Measurements from ENCODE around the gene LRRC15.

The LRRC15 gene

DNA sequence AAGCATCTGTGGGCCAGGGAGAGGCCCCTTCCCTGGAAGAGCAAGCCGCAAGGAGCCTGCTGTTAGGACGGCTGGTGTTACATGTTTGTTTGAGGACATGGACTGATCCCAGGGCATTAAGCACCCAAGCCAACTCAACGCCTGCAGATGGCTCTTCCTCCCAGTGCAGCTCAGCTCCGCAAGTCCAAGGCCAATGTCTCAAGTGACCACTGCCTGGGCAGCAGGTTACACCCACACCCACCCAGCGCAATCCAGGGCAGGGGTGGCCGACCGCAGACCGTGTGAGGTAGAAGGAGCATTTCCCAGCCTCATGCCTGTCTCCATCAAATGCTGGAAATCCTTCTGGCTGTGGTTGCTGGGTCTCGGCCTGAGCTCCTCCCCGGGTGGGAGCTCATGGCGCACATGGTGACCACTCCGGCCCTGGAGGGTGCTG, 15.0 kb upstream of the LRRC15 start:
- no peak for DNase-seq

DNA sequence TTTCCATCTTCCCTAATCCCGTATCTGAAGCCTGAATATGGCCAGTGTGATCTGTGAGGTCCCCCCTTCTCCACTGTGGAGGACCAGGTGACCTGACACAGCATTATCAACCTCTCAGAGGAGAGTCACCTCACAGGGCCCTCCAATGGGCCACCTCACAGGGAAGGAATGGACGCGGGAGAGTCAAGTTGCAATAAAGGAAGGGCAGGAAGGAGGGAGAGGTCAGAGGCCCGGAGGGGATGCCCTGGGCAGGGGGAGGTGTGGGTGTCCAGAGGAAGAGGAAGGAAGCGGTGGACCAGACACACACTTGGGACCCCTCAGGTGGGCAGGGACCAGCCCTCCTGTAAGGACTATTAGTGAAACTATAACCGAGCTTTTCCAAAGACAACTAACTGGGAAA, 14.6 kb upstream of the LRRC15 start:
- DNase-seq: no peak

GRCh38 chr3:194383276-194383940, 13.9 kb upstream of the LRRC15 start:
- DNase-seq: no peak

DNA sequence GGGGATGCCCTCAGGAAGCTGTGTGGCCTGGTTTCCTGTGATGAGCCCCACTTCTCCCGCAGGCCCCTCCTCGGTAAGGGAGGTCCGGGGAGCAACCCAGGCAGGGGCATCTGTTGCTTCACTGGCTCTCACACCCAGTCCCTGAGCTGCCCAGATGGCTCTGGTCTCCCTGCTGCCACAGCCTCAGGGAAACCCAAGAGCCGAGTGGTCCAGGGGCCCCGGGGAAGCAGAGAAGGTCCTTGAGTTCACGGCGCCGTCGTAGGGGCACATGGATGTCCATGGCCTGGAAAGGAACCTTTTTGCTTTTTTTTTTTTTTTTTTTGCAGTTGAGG, 13.3 kb upstream of the LRRC15 start:
- DNase-seq: no peak

DNA sequence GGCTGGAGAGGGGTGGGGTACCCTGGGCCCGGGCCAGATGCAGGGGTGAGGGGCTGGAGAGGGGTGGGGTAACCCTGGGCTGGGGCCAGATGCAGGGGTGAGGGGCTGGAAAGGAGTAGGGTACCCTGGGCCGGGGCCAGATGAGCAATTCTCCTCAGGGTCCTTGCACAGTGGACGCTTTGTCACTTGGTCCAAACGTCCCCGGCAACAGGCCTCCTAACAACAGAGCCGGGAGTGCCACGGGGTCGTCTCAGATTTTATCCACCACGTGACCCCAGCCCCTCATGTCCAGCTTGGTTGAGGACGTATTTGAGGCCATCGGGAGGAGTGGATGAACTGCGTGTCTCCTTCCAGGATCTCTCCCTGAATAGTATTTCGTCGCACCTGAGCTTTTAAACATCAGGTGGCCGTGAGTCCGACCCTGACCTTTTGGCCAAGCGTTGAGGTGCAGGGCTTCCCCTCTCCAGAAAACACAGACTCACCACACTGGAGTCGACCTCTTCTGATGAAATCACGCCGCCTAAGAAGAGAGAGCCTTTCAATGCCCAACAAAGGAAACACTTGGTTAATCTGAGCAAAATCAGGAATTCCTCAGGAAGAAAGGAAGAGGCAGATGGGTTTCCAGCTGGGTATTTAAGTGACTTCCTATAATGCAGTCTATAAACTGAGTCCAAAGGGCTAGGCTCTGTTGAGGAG, 12.8 kb upstream of the LRRC15 start:
- no peak for DNase-seq

DNA sequence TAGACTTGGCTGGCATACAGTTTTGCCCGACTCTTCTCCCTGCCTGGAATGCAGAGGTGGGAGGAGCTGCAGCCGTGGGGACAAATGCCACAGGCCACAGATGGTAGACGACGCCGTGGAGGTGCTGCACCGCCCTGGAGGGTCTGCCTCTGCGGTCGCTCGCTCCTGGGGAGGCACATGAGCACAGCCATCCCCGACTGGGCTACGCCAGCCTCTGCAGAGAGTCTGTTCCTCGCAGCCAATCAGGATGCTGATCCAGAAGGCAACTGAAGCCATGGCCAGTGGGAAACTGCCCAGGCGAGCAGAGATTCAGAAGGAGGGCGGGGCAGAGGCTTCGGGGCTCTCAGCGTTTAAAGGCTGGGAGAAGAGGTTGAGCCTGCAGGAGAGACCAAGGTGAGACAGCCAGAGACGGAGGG, 11.9 kb upstream of the LRRC15 start:
- DNase-seq: no peak

- no peak for DNase-seq
Observed at GRCh38 chr3:194380326-194380725, 10.8 kb upstream of the LRRC15 start.

DNA sequence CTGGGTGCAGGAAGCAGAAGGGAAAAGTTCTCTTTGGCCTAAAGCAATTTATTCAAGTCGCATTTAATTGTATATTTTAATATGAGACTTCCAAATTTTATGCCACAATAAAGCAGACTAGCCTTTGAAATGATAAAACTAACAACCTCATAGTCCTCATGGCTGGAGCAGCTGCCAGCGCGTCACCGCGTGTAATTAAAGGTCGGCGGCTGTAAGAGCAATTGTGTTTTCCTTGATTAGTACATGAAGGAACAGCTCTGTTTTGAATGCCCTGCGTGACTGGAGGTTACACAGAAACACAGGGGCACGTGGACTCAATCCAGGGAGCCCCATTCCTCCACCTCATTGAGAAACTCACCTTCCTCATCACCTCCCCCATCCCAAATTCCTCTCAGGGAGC, 10.1 kb upstream of the LRRC15 start:
- no peak for DNase-seq

DNA sequence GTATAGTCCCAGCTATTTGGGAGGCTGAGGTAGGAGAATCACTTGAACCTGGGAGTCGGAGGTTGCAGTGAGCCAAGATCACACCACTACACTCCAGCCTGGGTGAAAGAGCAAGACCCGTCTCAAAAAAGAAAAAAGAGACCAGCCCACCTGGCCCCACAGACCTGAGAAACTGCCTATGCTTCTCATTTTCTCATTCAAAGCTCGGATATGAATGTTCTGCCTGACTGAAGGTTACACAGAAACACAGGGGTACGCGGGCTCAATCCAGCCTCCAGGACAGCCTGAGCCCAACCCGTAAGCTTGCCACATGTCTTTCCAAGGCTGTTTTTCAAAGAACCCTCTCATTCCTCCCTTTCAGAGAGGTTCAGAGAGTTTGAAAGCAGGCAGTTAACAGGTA, 9.7 kb upstream of the LRRC15 start:
- no peak for DNase-seq

DNA sequence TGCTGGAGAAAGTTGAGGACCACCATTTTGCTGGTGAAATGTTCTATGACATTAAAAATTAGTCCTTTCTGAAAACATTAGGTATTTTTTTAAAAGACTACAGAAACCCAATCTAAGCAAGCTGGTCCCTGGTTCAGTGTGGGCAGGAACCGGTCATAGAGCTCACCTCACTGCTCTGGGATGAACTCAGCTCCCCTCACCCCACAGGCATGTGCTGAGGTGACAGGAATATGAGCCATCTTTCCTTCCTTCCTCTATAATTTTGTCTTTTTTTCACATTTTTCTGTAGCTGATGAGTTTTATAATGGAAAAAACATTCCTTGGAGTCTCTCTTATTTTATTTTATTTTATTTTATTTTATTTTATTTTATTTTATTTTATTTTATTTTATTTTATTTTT, 8.2 kb upstream of the LRRC15 start:
- DNase-seq: no peak

DNA sequence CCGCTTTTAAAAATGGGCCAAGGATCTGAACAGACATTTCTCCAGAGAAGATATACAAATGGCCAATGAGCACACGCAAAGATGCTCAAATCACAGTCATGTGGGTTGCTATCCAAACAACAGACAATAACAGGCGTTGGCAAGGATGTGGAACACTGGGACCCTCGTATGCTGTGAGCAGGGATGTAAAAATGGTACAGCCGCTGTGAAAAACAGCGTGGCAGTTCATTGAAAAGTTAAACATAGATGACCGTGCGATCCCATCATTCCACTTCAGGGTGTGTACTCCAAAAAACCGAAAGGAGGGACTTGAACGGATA, 6.7 kb upstream of the LRRC15 start:
- DNase-seq: no peak

DNA sequence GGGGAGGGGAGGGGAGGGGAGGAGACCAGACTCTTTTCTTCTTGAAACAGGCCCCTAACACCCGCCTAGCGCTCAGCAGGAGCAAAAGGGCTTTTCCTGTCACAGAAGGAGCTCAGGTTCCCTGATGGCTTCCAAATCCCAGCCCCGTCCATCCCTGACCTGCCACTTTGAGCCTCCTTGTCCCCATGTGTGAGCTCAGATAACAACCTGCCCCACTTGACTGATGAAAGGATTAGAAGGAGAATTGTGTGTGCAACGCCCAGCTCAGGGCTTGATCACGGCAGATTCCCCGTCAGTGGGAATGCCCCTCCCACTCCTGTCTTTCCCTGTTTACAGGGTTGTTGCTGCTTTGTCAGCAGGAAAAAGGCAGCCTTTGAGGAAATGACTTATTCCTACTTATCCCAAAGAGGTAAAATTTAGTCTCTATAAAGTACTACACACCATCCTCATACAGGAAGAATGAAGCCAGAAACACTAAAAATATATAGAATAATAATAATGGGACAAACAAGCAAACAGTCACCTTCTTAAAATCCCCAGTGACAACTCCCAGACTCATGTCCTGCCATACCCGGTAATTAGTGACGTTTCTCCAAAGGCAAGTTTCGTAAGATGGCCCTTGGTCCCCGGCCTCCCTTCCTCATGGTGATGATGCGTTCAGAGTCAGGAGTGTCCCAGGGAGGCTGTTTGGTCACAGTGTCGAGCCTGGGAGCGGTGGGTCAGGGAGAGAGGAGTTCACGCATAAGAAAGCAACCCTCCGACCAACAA, 6.1 kb upstream of the LRRC15 start:
- DNase-seq: no peak

- DNase-seq: no peak
Observed at GRCh38 chr3:194374935-194375334, 5.4 kb upstream of the LRRC15 start.

DNA sequence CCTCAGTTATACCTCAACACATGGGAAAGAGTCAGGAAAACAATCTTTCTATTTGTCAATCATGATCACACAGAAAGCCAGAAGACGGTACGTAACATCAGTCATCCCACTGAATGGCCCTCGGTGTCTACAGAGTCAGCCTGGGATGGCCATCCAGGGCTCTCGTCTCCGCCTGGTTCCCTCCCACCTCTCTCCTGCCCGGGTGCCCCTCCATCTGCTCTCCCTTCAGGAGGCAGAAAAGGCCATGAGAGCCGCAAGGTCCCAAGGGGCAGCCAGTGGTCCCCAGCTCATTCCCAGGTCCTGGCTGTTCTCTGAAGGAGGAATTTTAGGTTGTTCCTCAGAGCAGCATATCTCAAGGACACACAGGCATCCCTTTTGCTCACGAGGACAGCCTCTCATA, 4.4 kb upstream of the LRRC15 start:
- DNase-seq: no peak

GRCh38 chr3:194373028-194373427, 3.5 kb upstream of the LRRC15 start:
- DNase-seq: no peak

DNA sequence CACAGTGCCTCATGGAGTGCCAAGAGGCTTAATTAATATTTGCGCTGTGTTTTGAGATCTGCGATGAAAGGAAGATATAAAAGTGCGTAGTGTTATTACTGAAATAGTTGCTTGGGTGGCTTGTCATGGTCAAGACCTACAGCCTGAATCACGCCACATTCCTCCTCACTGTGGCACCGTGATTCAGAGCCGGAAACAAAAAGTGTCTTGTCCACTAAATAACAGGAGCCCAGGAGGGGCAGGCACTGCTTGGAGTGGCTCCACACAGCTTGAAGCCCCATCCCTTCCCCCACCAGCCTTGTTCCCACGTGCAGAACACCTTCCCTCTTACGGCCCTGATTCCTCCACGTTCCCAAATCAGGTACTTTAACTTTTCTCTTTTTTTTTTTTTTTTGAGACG, 1.2 kb upstream of the LRRC15 start:
- DNase-seq: no peak

DNA sequence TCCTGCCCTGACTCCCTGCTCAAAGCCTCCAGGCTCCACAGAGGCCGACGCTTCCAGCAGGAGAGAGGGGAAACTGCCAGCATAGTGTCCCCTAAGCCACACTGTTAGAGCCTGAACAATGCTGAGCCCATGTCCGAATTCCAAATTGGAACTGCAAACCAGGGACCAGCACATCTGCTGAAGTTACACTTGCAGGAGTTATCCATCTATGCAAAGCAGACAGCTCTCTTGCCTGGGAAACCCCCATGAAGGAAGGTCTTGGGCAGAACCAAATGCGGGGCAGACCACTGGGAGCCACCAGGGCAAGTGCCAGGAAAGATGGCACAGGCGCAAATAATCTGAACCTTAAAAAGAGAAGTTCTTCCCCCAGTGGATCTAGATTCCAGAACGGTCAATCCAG, 625 bp downstream of the LRRC15 start:
- no peak for DNase-seq

DNA sequence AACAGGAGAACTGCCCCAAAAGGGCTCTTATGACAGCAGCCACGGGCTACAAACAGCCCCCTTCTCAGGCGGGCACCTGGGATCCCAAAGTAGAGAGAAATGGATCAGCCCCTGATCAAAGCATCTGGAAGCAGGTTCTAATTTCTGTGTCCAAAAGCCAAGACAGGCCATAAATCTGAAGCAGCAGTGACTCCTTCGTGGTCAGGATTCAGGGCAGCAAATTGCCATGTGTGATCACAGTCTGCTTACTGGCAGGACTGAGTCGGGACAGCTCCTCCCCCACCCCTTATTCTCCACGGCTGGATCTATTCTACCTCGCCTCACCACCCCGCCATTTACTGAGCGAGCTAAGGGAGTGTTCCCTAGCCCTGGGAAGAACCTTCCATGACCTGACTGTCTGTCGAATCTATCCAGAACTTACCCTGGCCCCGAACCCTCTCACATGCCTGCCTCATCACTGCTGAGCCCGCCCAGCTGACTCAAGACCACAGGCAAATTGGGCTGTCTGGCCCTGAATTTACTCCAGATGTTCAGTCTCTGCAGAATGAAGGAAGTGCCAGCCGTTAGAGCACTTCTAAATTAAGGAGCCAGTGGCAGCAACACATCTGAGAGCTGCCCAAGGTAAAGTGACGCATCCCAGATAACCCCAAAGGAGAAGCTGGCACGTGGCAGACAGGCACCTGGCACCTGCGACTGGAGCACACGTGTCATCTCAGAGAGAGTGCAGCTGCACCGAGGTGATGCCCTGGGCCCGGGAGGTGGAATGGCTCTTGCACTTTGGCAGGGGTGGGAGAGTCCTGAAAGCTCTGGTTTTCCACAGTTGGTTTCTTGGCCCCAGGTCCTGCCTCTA, 1.3 kb downstream of the LRRC15 start:
- no peak for DNase-seq

DNA sequence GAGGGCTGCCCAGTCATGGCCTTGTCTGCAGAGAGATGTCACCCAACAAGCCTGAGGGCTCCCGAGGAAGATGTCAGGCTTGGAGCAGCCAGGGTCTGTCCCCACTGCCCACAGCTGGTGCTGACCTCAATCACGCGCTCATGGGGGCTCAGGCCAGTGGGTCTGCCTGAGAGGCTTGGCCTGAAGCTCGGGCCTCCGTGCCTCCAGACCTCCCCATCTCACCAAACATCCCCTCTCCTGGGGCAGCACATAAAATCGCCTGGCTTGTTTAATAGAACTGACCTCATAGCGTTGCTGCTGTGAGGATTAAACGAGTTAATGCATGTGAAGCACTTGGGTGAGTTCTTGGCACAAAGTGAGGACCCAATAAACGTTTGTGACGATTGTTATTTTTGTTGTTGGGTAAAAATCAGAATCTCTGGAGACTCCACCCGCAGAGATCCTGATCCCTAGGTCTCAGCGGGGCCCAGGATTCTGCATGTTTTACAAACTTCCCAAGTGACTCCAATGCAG, 3.5 kb downstream of the LRRC15 start:
- no peak for DNase-seq

GRCh38 chr3:194365526-194365925, 4.0 kb downstream of the LRRC15 start:
- DNase-seq: no peak

GRCh38 chr3:194364652-194365434, 4.7 kb downstream of the LRRC15 start:
- DNase-seq: no peak

DNA sequence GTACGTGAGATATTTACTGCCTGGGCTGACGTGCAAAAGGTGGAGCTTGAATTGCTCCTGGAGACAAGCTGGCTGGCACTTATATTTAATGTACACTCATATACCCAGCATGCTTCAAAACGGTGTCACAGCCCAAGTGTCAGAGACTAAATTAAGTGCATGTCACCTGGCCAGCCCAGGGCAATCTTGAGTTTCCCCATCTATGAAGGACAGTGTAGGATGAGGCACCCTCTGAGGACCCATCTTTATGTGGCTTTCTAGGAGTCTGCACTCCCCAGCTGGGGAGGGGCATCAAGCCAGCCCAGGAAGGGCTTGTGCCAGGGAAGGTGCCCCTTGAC, 5.3 kb downstream of the LRRC15 start:
- DNase-seq: no peak

- DNase-seq: no peak
Observed at GRCh38 chr3:194360568-194360967, 9.0 kb downstream of the LRRC15 start.
